Activated CD4-positive, CD25-positive, alpha-beta regulatory T cell (primary cell): ENCODE results near the gene EPHA6.
"Not testable (repeated sequence)": the region's sequence is repeated elsewhere in the genome, so short reads cannot be mapped to it uniquely, and the experiment has no call there.

ENCODE experiments used
- DNase-seq, 4 experiments: peaks; one replicate each; lab custom pipeline; 2025; lab: John Stamatoyannopoulos, UW

The EPHA6 gene

GRCh38 chr3:97470481-97470880 lies 656.1 kb downstream of the EPHA6 start:
- no peak for DNase-seq

DNA sequence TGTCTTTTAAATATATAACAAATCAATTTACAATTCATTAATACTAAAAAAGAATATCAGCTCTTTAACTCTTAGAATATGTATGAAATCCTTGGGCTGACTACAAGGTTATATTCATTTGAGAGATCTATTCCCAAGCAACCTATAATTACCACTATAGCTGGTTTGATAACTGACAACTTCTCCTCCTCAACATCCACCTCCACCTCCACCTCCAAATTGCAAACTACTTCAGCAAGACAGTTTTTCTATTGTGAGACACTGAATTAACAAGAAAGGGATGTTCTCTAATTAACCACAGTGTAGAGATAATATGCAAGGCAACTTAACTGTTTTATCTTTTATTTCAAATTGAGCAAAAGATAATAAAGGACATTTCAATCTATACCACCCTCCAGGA lies 665.3 kb downstream of the EPHA6 start:
- no peak for DNase-seq

GRCh38 chr3:97480696-97481289 lies 666.4 kb downstream of the EPHA6 start:
- not testable (repeated sequence) for DNase-seq

DNA sequence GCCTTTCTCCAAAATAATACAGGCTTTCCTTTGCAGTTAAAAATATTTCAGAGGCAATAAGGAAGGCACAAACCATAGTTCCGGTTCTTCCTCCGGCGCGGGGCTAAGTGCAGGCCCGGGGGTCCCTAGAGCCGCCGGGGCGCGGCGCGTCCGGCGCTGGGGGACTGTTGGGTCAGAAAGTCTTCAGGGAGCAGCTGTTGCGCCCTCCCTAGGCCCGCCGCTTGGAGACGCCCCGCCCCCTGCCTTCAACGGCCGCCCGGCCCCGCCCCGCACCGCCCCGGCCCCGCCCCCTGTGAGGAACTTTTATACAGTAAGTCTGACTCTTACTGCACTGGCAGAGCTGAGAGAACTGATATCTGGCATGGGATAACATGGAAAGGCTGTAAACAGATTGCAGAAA lies 667.0 kb downstream of the EPHA6 start:
- no peak for DNase-seq

- no peak for DNase-seq
Observed at GRCh38 chr3:97485206-97485605, 670.8 kb downstream of the EPHA6 start.

GRCh38 chr3:97487587-97487986 lies 673.2 kb downstream of the EPHA6 start:
- no peak for DNase-seq

GRCh38 chr3:97488741-97489140 lies 674.3 kb downstream of the EPHA6 start:
- no peak for DNase-seq

- no peak for DNase-seq
Observed at GRCh38 chr3:97495896-97496295, 681.5 kb downstream of the EPHA6 start.

- DNase-seq: no peak
Observed at GRCh38 chr3:97497138-97497537, 682.7 kb downstream of the EPHA6 start.

- DNase-seq: no peak
Observed at GRCh38 chr3:97504463-97504862, 690.1 kb downstream of the EPHA6 start.

GRCh38 chr3:97510795-97511194 lies 696.4 kb downstream of the EPHA6 start:
- DNase-seq: no peak

DNA sequence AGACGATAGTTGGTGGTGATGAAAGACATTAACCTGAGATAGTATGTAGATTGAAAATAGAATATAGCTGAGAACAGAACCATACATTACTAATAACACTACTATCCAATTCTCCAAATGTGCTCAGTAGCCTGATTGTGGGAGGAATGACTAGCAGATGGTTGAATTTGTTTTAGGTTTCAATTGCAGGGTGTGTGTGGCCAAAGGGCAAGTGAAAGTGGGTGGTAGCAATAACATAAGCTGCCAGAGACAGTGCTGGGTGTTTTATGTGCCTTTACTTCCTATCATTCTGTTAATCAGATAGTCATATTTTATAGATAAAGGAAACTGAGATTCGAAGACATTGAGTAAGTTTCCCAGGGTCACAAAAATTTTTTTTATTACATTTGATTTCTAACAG lies 700.7 kb downstream of the EPHA6 start:
- no peak for DNase-seq

DNA sequence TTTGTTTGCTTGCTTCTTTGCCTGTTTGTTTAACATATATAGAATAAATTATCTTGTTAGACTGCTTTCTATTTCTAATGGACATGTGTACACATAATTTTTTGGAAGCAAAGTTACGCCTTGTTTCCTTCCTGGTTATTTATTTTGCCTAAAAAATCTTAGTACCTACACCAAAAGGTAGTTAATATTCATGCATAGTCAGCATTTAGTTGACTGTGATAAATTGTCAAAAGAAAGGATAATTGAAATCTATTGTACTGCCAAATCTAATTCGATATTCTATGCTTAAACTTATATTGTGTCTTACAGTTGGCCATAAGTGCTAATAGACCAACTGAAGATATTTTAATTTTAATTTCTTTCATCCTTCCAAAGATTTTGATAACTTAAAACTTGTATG lies 716.3 kb downstream of the EPHA6 start:
- no peak for DNase-seq

DNA sequence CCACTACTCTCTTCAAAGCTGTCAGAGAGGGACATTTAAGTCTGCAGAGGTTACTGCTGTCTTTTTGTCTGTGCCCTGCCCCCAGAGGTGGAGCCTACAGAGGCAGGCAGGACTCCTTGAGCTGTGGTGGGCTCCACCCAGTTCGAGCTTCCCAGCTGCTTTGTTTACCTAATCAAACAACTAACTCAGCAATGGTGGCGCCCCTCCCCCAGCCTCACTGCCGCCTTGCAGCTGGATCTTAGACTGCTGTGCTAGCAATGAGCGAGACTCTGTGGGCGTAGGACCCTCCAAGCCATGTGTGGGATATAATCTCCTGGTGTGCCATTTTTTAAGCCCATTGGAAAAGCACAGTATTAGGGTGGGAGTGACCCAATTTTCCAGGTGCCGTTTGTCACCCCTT lies 733.2 kb downstream of the EPHA6 start:
- DNase-seq: not testable (repeated sequence)

DNA sequence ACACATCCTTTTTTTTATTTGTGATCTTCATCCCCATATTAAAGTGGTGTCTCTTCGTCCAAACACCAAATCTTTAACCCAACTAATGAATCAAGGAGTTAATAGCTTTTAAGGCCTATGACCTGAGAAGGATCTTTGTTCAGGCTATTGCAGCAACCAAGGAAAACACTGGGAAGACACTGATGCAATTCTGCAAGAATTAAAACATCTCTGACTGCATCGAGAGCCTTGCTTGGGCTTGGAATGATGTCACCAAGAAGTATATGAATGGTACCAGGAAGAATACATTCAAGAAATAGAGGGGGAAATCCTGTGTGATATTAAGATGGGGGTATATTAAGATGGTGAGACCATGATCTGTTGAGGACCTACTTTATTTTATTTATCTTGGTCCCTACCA lies 736.0 kb downstream of the EPHA6 start:
- no peak for DNase-seq

DNA sequence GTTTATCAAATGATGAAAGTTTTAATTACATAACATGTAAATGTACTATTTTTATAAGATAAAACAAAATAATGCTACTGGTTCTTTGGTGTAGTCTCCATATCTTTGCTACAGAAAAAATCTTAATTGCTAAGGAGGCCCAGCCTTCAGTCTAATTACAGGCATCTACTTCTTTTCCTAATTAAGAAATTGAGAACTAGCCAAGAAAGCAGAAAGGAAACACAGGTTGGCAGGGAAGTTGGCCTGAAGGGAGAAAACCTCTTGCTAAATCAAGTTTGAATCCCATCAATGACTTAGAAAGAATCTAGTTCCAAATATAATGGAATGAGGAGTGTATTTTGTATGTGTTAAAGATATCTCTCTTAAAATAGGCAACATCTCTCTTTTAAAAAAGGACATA lies 737.8 kb downstream of the EPHA6 start:
- no peak for DNase-seq

GRCh38 chr3:97575742-97576141 lies 761.3 kb downstream of the EPHA6 start:
- DNase-seq: no peak

GRCh38 chr3:97576221-97576620 lies 761.8 kb downstream of the EPHA6 start:
- no peak for DNase-seq

DNA sequence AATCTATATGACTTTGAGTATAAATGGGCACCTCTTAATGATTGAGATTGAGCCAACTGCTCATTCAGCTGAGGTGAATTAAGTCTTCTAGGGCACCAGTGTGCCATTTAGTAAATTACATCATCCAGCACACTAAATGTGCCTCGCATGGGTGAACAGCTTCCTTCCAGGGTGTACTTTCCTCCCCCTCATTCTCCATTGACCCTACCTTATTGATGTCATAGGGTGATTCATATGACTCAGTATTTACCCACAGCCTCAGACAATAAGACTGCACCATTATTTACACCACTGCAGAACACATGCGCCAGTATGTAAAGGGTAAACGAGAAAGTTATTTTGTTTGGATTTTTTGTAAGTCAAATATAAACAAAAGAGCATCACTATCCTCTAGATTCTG lies 765.0 kb downstream of the EPHA6 start:
- DNase-seq: no peak

DNA sequence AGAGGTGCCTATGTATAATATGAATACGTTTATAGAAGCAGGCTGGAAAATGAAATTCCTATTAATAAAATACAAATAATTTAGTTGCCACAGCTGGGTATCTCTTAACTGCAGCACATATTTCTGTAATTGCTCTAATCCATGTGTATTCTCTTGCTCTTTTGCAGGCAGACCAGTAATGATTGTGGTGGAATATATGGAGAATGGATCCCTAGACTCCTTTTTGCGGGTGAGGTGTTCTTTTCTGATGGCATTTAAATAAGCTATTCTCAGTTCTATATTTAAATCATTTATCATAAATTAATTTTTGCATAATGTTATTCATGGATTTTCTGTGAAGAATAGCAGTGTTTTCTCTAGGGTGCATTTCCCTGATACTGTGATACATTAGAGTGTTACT lies 796.2 kb downstream of the EPHA6 start:
- no peak for DNase-seq

DNA sequence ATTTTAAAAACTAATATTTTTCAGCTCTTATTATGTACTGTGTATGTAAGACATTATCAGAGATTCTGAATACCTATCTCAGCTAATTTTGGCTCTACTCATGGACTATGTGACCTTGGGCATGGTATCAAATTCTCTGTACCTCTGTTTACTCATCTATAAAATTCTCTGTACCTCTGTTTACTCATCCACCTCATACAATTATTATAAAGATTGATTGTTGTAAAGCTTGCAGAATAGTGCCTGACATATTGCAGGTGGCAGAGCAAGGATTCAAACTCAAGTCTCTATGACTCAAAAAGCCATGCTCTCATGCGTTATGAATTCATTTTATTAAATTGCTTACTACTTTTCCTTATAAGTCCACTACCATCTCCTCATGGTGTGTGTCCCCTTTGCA lies 798.2 kb downstream of the EPHA6 start:
- DNase-seq: no peak

GRCh38 chr3:97613139-97613538 lies 798.7 kb downstream of the EPHA6 start:
- no peak for DNase-seq

- DNase-seq: not testable (repeated sequence)
Observed at GRCh38 chr3:97620514-97620913, 806.1 kb downstream of the EPHA6 start.

GRCh38 chr3:97636465-97636864 lies 822.1 kb downstream of the EPHA6 start:
- DNase-seq: no peak

DNA sequence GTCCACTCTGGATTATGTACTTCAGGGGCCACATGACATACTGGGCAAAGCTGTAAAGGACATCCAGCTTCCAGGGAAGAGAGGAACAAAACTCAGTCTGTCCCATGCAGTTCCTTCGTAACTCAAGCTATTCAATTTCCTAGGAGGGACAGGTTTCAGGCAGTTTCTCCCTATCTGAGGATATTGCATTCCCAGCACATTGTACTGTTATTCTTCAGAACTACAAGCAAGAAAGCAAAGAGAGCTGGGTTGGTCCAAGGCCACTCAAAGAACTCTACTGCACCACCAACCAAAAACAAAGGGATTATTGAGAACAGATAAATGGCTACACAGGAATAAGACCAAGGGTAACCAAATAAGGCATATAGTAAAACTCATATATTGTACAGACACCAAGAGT lies 832.5 kb downstream of the EPHA6 start:
- DNase-seq: no peak
